HepG2 (cell line): ENCODE measurements around the gene SH3PXD2A. TPM values are rescaled to one million over a fixed set of nuclear protein-coding genes. Genes with fewer than 3 reads are reported as not detected.

ENCODE experiments used
- BCL3 ChIP-seq: sonication (generic); formaldehyde crosslinking; IDR thresholded peaks from 2 replicates; pipeline ENCODE4 v1.5.1; 2020; ENCODE audit warnings: mild to moderate bottlenecking, missing genetic modification reagents, moderate library complexity
- BHLHE40 ChIP-seq: IDR thresholded peaks from 2 replicates; pipeline ENCODE4 v1.6.1; 2011; ENCODE audit warnings: low read length, improper control_type of control experiment
- DR1 ChIP-seq: sonication (generic); formaldehyde crosslinking; IDR thresholded peaks from 2 replicates; pipeline ENCODE4 v1.8.0; 2021; ENCODE audit warnings: mild to moderate bottlenecking, missing genetic modification reagents, inconsistent platforms
- HDAC1 ChIP-seq: sonication (generic); formaldehyde crosslinking; IDR thresholded peaks from 2 replicates; pipeline ENCODE4 v1.5.1; 2020; ENCODE audit warnings: mild to moderate bottlenecking, missing genetic modification reagents
- JUNB ChIP-seq: sonication (generic); formaldehyde crosslinking; IDR thresholded peaks from 2 replicates; pipeline ENCODE4 v1.8.0; 2022; ENCODE audit warnings: missing genetic modification reagents, mild to moderate bottlenecking, borderline replicate concordance
- MED1 ChIP-seq: sonication (generic); formaldehyde crosslinking; IDR thresholded peaks from 2 replicates; pipeline ENCODE4 v1.4.0; 2020; ENCODE audit warnings: missing genetic modification reagents
- PLSCR1 ChIP-seq: sonication (generic); formaldehyde crosslinking; IDR thresholded peaks from 2 replicates; pipeline ENCODE4 v1.5.0; 2020; ENCODE audit warnings: missing genetic modification reagents, mild to moderate bottlenecking, borderline replicate concordance
- TSC22D2 ChIP-seq: sonication (generic); formaldehyde crosslinking; IDR thresholded peaks from 2 replicates; pipeline ENCODE4 v1.5.1; 2020; ENCODE audit warnings: missing genetic modification reagents, mild to moderate bottlenecking, borderline replicate concordance
- ZHX2 ChIP-seq, 2 experiments: sonication (generic) in 1 of 2; formaldehyde crosslinking in 1 of 2; IDR thresholded peaks; 2 replicates each; pipeline versions ENCODE4 v1.6.1 to v1.9.0; 2014 to 2022; ENCODE audit warnings: antibody characterized with exemption in 1 of 2, borderline replicate concordance in 1 of 2, inconsistent platforms in 1 of 2, low read depth in 1 of 2, missing genetic modification reagents in 1 of 2
- ZKSCAN8 ChIP-seq: IDR thresholded peaks from 2 replicates; pipeline ENCODE4 v1.6.1; 2016; ENCODE audit warnings: borderline replicate concordance, missing genetic modification reagents, missing compliant biosample characterization
- ZNF10 ChIP-seq: sonication (generic); formaldehyde crosslinking; IDR thresholded peaks from 2 replicates; pipeline ENCODE4 v1.4.0; 2020; ENCODE audit warnings: mild to moderate bottlenecking, low read depth, missing genetic modification reagents, borderline replicate concordance
- ZNF263 ChIP-seq: sonication (generic); formaldehyde crosslinking; IDR thresholded peaks from 2 replicates; pipeline ENCODE4 v1.4.0; 2020; ENCODE audit warnings: missing genetic modification reagents
- ZNF597 ChIP-seq: sonication (generic); formaldehyde crosslinking; IDR thresholded peaks from 2 replicates; pipeline ENCODE4 v1.5.0; 2020; ENCODE audit warnings: missing genetic modification reagents
- polyA plus RNA-seq, 8 experiments: library from polyadenylated mRNA; depleted of rRNA in 3 of 8; stranded (reverse) in 7 of 8; unstranded in 1 of 8; fragments of >200 nt; fragmentation: Illumina TruSeq in 4 of 8; extraction: Trizol in 4 of 8; gene quantifications; 2 replicates each; pipeline versions ENCODE4 v1.2.1 to v1.2.3, GENCODE V29; 2011 to 2016; ENCODE audit warnings: low read depth in 4 of 8, missing spikeins in 1 of 8, mixed read lengths in 1 of 8; ENCODE audit not compliant: insufficient read depth in 1 of 8
- total RNA-seq, 5 experiments: library from RNA; depleted of rRNA; stranded (reverse); fragments of >200 nt; fragmentation: Illumina TruSeq; extraction: Trizol; gene quantifications; 2 replicates each; pipeline ENCODE4 v1.2.3, GENCODE V29; 2016; ENCODE audit warnings: low read depth in 1 of 5
- TF ChIP-seq, protein P1 (sequence below): sonication (generic); formaldehyde crosslinking; IDR thresholded peaks from 2 replicates; pipeline ENCODE4; 2020; ENCODE audit warnings: missing genetic modification reagents, mild to moderate bottlenecking, borderline replicate concordance
- TF ChIP-seq, protein P2 (sequence below): sonication (generic); formaldehyde crosslinking; IDR thresholded peaks from 2 replicates; pipeline ENCODE4 v1.8.1; 2023; ENCODE audit warnings: mild to moderate bottlenecking, moderate library complexity, missing genetic modification reagents

Gene SH3PXD2A
- total and polyA plus RNA-seq, 2 of the 13 experiments (the other 11 are each of a cell fraction or from before 2014, with no cell fraction given): 11.1 to 11.3 TPM

DNA sequence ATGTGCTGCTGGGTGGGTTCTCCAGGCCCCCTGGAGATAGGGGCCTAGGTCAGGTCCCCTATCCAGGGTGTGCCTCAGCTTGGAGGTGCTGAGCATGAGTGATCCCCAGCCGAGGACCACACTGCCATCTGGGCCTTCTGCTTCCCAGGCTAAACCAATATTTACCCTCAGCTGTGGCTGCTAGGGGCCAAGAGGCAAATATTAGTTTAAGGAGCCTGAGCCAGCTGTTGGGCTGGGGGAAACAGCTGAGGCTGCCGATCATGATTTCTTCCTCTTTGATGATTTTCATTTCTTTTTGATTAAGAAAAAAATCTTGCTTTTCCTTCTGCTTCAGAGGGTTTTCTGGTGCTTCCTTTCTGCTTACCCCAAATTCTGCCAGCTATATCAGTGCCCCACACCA is 278.5 kb downstream of the SH3PXD2A start (continued):
- TF ChIP-seq, protein P1, sequence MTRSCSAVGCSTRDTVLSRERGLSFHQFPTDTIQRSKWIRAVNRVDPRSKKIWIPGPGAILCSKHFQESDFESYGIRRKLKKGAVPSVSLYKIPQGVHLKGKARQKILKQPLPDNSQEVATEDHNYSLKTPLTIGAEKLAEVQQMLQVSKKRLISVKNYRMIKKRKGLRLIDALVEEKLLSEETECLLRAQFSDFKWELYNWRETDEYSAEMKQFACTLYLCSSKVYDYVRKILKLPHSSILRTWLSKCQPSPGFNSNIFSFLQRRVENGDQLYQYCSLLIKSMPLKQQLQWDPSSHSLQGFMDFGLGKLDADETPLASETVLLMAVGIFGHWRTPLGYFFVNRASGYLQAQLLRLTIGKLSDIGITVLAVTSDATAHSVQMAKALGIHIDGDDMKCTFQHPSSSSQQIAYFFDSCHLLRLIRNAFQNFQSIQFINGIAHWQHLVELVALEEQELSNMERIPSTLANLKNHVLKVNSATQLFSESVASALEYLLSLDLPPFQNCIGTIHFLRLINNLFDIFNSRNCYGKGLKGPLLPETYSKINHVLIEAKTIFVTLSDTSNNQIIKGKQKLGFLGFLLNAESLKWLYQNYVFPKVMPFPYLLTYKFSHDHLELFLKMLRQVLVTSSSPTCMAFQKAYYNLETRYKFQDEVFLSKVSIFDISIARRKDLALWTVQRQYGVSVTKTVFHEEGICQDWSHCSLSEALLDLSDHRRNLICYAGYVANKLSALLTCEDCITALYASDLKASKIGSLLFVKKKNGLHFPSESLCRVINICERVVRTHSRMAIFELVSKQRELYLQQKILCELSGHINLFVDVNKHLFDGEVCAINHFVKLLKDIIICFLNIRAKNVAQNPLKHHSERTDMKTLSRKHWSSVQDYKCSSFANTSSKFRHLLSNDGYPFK (CRISPR knock-in tag): no peak
- TF ChIP-seq ZNF597 (no peak), ZNF263 (CRISPR knock-in tag) (peak; percentile 97), TSC22D2 (no peak), DR1 (CRISPR knock-in tag) (no peak), ZHX2 (IDR thresholded peaks at IDR 0.05; ENCODE audit: low read depth) (no peak; the same call in 1 of the 2 replicates), ZHX2 (CRISPR knock-in tag; IDR thresholded peaks at IDR 0.05; ENCODE audit: borderline replicate concordance) (no peak), HDAC1 (CRISPR knock-in tag) (peak; percentile 72; the same call in 1 of the 2 replicates), MED1 (CRISPR knock-in tag) (peak; percentile 43; the same call in 1 of the 2 replicates), JUNB (no peak), BHLHE40 (0 out of 2 replicates have a peak, but pooled peaks have one; percentile 21), BCL3 (CRISPR knock-in tag) (no peak), ZKSCAN8 (0 out of 2 replicates have a peak, but pooled peaks have one; percentile 52), ZNF10 (CRISPR knock-in tag) (no peak), PLSCR1 (CRISPR knock-in tag) (no peak)
- TF ChIP-seq, protein P2, sequence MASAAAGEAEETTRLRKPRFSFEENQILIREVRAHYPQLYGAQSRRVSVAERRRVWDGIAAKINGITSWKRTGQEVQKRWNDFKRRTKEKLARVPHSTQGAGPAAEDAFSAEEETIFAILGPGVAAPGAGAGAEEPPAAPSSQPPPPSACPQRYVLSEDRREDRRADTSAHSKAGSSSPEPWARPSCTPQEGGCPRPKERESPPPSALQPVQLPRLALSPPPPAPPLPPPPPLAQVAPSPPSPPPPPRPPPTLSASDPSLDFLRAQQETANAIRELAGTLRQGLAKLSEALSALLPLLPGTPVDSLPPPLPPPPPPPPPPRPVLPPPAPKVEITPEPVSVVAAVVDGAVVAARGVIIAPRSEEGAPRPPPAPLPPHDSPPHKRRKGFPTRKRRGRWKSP (CRISPR knock-in tag): no peak
